Jurkat, Clone E6-1 (cell line): Measurements from ENCODE around the gene GEMIN4. TPM values are rescaled to one million over a fixed set of nuclear protein-coding genes. Genes with fewer than 3 reads are reported as not detected.
"Not testable (repeated sequence)": the region's sequence is repeated elsewhere in the genome, so short reads cannot be mapped to it uniquely, and the experiment has no call there.

ENCODE experiments used
- DNase-seq: peaks from one replicate; pipeline ENCODE4 v3.0.0-alpha.2; 2011; ENCODE audit warnings: low read depth, low spot score
- H3K4me3 ChIP-seq: 2 replicates; pipeline ENCODE4 v1.5.1; 2011; ENCODE audit warnings: mild to moderate bottlenecking, low read length, control low read depth, moderate library complexity
- polyA plus RNA-seq: library from polyadenylated mRNA; unstranded; fragments of >200 nt; gene quantifications from one replicate; pipeline ENCODE4 v1.2.1, GENCODE V29; 2012; ENCODE audit warnings: missing spikeins; ENCODE audit not compliant: insufficient read length, insufficient read depth

Gene GEMIN4
- polyA plus RNA-seq = 42.0 TPM

- peak within 1 kb of the TSS; percentile 91 for H3K4me3 ChIP-seq
- peak; percentile 87 for DNase-seq
Measured at GRCh38 chr17:752002-752619, at the start of gene GEMIN4. Gene GEMIN4 (minus strand): TSS chr17:752264. CDS start chr17:752142, 122 bp downstream.

DNA sequence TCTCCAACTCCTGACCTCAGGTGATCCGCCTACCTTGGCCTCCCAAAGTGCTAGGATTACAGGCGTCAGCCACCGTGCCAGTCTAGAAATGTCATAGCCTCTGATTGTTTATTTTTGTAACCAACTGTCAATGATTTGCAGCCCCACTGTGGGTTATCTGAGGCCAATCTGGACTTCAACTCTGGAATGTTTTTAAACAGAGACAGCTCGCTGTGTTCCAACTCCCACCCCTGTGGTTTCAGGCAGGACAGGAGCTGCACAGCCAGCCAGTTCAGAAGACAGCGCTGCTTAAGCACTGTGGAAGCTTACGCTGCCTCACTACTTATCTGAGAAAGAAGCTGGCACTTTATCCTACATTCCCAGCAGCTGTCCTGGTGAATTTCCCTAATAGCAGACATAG is 49.6 kb upstream of the GEMIN4 start:
- DNase-seq = no peak
- H3K4me3 ChIP-seq = no peak overlapping the region

DNA sequence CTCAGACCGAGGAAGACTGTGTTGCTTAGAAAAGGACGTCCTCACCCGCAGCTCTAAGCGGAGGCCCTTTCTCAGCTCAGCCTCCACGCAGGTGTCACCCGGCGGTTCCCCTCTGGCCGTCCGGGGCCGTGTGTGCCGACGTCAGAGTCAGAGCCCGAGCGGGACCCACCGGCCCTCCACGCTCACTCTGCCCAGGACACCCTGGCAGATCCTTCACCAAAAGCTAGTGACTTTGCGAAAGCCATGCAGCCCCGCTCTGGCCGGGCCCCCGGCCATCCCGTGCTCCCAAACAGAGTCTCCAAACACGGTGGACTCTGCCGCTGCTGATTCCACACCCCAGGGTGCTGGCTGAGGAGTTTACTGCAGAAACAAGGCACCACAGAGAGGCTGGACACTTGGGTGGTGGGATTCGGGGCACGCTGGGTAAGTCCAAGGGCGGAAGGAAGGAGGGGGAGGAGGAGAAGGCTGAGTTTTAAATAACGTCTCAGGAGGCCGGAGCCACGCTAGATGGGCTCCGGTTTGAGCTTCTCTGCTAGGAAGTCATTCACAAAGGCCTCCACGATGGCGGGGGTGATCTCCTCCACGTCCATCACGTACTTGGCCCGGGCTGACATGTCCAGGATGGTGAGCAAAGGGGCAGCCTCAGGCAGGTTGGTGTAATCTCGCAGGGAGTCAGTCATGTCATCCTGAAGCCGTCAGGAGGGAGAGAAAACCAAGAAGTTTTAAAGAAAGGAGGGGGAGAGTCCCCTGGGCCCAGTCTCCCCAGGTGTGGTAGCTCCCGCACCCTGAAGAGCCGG is 48.6 kb upstream of the GEMIN4 start:
- no peak overlapping the region for H3K4me3 ChIP-seq

GRCh38 chr17:799261-799660 is 47.2 kb upstream of the GEMIN4 start:
- no peak overlapping the region for H3K4me3 ChIP-seq

More for the DNA sequence above, 48.6 kb upstream of the GEMIN4 start:
- no peak for DNase-seq

DNA sequence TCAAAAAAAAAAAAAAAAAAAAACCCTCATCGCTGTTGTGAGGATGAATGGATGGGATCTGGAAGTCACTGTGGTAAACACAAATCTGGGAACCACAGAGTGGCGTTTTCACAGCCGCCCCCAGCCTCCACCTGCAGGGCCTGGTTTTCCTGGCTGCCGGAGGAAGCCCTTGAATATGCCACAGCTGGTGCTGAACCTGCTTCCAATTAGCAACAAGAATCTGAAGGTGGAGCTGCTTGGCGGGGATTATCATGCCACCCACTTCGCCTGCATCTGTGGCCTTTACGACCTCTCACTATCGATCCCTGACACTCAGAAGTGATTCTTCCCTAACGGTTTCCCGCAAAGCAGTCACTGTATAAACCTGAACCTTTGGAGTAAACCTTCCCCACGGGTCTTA is 46.2 kb upstream of the GEMIN4 start:
- DNase-seq = no peak
- H3K4me3 ChIP-seq = no peak overlapping the region

More at GRCh38 chr17:799261-799660, 47.2 kb upstream of the GEMIN4 start:
- DNase-seq = no peak

DNA sequence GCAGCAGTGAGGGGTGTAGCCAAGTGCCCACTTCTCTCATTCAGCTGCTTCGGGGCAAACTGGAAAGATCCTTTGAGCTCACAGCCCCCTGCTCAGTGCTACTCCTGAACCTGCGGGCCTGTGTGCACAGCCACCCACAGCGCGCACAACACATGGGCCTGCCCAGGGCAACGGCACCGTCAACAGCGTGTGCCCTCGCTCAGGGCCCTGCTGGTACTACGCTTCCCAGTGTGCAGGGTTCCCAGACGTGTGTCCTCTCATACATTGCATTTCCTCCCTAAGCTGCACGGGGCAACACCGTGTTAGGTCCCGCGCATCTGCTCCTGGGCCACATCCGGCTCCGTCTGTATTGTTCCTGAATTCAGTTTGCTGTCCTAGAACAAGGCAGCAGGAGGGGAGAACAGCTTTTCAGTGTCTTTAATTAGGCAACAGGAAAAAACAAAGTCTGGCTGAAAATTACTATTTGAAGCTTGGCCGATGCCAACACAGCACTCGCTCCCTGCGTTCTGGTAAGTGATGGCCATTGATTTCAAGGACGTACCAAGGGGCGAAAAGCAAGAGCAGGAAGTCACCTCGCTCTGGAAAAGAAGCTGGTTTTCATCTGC is 45.3 kb upstream of the GEMIN4 start:
- no peak for DNase-seq
- no peak overlapping the region for H3K4me3 ChIP-seq

GRCh38 chr17:796609-797008 is 44.5 kb upstream of the GEMIN4 start:
- no peak for DNase-seq
- no peak overlapping the region for H3K4me3 ChIP-seq

DNA sequence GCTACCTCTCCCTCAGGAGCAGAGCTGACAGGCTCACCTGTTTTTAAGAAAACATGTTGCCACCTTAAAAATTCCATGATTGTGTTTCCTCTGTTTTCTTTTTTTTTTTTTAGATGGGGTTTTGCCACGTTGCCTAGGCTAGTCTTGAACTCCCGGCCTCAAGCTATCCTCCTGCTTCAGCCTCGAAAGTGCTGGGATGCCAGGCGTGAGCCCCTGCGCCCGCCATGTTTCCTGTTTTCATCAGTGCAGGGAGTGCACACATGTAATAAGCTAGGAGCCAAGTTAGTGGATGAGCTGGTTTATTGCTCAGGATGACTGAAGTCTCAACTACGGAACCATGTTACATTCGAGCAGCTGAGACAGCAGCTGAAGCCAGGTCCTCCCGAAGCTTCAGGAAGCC is 43.7 kb upstream of the GEMIN4 start:
- H3K4me3 ChIP-seq = no peak overlapping the region
- no peak for DNase-seq

GRCh38 chr17:795276-795675 is 43.2 kb upstream of the GEMIN4 start:
- H3K4me3 ChIP-seq = no peak overlapping the region
- no peak for DNase-seq

DNA sequence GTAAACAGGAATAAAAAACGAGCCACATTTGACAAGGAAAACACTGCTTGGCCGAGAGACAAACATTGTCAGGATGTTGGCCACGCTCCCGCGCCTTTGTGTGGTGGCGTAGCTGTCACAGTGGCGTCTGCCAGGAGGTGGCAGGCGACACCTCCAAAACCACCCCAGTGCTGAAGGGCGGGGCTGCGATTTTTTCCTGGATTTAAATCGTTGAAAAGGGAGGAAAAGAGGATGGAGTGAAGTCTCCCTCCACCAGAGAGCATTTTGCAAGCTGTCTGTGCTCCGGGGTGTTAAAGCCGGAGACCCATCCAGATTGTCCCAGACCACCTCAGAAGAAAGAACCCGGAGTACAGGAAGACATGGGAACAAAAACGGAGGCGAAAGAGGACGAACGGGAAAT is 42.8 kb upstream of the GEMIN4 start:
- H3K4me3 ChIP-seq = no peak overlapping the region
- peak; percentile 35 for DNase-seq

GRCh38 chr17:792277-792676 is 40.2 kb upstream of the GEMIN4 start:
- no peak for DNase-seq
- no peak overlapping the region for H3K4me3 ChIP-seq

DNA sequence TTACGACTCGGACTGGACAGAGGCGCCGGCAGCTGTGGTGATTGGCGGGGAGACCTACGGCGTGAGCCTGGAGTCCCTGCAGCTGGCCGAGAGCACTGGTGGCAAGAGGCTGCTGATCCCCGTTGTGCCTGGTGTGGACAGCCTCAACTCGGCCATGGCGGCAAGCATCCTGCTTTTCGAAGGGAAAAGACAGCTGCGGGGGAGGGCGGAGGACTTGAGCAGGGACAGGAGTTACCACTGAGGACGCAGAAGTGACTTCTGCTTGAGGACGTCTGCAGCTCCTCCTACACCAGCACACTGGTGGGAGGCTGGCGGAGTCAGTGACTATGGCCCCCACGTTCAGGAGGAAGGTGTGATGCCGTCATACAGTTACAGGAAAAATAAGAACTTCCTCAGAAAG is 39.8 kb upstream of the GEMIN4 start:
- DNase-seq = no peak
- H3K4me3 ChIP-seq = no peak overlapping the region

DNA sequence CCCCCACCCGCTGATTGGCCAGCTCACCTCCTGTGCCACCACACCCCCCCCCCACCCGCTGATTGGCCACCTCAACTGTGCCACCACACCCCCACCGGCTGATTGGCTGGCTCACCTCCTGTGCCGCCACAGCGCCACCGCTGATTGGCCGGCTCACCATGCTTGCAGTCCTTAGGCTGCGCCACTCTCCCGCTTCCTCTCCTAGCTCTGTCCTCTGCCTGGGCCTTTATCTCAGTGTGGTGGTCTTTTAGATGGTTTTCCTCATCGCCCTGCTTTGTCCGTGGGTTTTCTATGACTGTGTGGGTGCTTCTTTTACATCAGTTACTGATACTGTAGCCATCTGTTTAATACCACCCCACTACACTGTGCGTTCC is 38.8 kb upstream of the GEMIN4 start:
- not testable (repeated sequence) for DNase-seq, H3K4me3 ChIP-seq

- not testable (repeated sequence) for H3K4me3 ChIP-seq, DNase-seq
Measured at GRCh38 chr17:789931-790873, 38.1 kb upstream of the GEMIN4 start.

DNA sequence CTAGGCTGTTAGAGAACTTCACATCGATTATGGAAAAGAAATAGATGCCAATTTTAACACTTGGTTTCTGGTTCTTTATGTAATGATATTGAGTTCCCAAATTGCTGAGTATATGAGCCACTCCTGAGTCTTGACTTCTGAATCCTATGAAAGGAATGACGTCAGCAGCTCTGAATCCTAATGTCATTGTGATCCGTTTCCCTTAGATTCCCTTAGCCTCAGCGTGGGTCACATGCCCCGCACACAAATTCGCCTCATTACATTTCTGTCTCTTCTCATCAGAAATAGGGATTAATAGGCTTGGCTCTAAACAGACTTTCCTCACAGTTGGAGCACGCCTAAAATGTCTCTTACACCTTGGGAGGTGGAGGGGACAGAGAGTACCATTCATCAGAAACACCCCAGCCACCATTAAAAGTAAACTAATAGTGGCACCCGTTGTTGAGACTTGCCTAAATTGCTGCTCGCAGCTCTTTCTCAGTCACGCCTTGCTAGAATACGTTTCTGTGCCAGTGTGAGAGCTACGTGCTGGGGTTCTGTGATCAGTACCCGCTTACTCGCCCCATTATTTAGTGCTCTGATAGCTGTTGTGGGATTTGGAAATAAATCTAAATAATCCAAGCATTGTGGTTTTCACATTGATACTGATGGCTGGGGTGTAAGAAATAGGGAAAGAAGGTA is 37.2 kb upstream of the GEMIN4 start:
- H3K4me3 ChIP-seq = no peak overlapping the region
- no peak for DNase-seq

DNA sequence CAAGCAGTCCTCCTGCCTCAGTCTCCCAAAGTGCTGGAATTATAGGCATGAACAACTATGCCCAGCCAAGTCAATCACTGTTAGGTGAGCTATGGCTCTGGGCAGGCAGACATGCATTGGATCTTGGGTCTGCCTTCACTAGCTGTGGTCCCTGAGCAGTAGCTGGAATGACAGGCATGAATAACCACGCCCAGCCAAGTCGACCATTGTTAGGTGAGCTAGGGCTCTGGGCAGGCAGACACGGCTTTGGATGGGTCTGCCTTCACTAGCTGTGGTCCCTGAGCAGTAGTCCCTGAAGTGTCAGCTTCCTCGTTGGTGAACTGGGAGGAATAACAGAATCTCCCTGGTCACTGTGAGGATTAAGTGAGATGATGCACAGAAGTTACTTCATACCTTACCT is 36.5 kb upstream of the GEMIN4 start:
- no peak for DNase-seq
- H3K4me3 ChIP-seq = no peak overlapping the region

DNA sequence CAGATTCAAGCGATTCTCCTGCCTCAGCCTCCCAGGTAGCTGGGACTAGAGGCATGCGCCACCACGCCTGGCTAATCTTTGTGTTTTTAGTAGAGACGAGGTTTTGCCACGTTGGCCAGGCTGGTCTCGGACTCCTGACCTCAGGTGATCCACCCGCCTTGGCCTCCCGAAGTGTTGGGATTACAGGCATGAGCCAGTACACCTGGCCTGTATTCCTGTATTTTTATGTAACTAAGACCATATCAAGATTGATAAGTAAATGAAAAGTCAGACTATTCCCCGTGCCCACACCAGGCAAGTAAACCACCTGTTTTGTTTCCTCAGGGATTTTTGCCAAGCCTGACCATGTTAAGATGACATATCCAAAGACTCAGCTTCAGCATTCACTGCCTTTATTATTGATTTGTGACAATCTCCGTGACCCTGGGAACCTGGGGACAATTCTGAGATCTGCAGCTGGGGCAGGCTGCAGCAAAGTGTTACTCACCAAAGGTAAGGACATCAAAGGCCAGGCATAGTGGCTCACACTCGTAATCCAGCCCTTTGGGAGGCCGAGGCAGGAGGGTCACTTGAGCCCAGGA is 35.7 kb upstream of the GEMIN4 start:
- no peak for DNase-seq
- no peak overlapping the region for H3K4me3 ChIP-seq

DNA sequence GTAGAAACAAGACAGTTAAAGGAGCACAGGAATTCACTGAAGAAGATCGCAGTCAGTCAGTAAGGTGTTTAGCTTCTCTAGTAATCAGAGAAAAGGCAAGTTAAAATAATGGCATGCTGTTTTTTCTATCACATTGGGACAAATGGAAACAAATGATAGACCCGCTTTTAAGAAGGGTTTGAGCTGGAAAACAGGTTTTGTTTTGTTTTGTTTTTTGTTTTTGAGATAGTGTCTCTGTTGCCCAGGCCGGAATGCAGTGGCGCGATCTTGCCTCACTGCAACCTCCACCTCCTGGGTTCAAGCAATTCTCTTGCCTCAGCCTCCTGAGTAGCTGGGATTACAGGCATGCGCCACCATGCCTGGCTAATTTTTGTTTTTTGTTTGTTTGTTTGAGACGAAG is 33.8 kb upstream of the GEMIN4 start:
- not testable (repeated sequence) for DNase-seq, H3K4me3 ChIP-seq
